Heart right ventricle (tissue), 16 donors: ENCODE results near the gene MIEF1. TPM values are rescaled to one million over a fixed set of nuclear protein-coding genes. Genes with fewer than 3 reads are reported as not detected.
A peak's percentile ranks its signal among the peaks of the same experiment; 100 is the strongest.

Experiments
- ATAC-seq, 8 donors: fragments of 200-7000 bp; cut with Tn5 transposase; one replicate each; pipeline ENCODE4 v1.9.1; 2020; ENCODE audit warnings: mild to moderate bottlenecking in 8 of 8, moderate library complexity in 8 of 8, moderate number of reproducible peaks in 1 of 8
- DNase-seq, 2 donors: peaks; one replicate each; pipeline ENCODE4 v3.0.0-alpha.2; 2020
- H3K27ac ChIP-seq, 10 donors: fragments of 200-600 bp; sonication (generic) in 2 of 10; one replicate each; pipeline versions ENCODE4 v1.5.0 to v1.8.0; 2020 to 2022; ENCODE audit warnings: mild to moderate bottlenecking in 3 of 10
- H3K27me3 ChIP-seq, 7 donors: fragments of 200-600 bp; one replicate each; pipeline ENCODE4 v1.8.0; 2021 to 2022; ENCODE audit warnings: mild to moderate bottlenecking in 2 of 7
- H3K36me3 ChIP-seq, 9 donors: fragments of 200-600 bp; sonication (generic) in 1 of 9; one replicate each; pipeline versions ENCODE4 v1.5.0 to v1.8.0; 2020 to 2022; ENCODE audit warnings: mild to moderate bottlenecking in 2 of 9
- H3K4me1 ChIP-seq, 9 donors: fragments of 200-600 bp; sonication (generic) in 1 of 9; one replicate each; pipeline versions ENCODE4 v1.5.0 to v1.8.0; 2020 to 2022; ENCODE audit warnings: mild to moderate bottlenecking in 4 of 9
- H3K4me3 ChIP-seq, 10 donors: fragments of 200-600 bp; sonication (generic) in 2 of 10; one replicate each; pipeline versions ENCODE4 v1.5.0 to v1.8.0; 2020 to 2022; ENCODE audit warnings: mild to moderate bottlenecking in 7 of 10, moderate library complexity in 2 of 10
- H3K9me3 ChIP-seq, 11 donors: fragments of 200-600 bp in 10 of 11; sonication (generic) in 2 of 11; one replicate each; pipeline versions ENCODE4 v1.5.0 to v1.8.0; 2013 to 2022; ENCODE audit warnings: mild to moderate bottlenecking in 2 of 11, control low read depth in 1 of 11, moderate library complexity in 1 of 11
- CTCF ChIP-seq, 9 donors: fragments of 200-600 bp; sonication (generic) in 2 of 9; IDR thresholded peaks; one replicate each; pipeline versions ENCODE4 v1.5.0 to v1.8.0; 2021 to 2022; ENCODE audit warnings: antibody characterized with exemption in 9 of 9, mild to moderate bottlenecking in 5 of 9, moderate library complexity in 1 of 9
- WGBS, 2 donors: extraction: QIAGEN DNeasy Blood & Tissue Kit; methylation state at CpG; one replicate each; pipeline ENCODE4 v1.1.7; 2013; ENCODE audit warnings: inconsistent platforms in 1 of 2; 5-methylcytosine and 5-hydroxymethylcytosine counted together
- intact Hi-C, 10 donors: fragments of 100-400 bp; cut with DNase I; formaldehyde crosslinking; loops; one replicate each; pipeline versions ENCODE4 v1.11.1 to v1.14.2; 2022
- polyA plus RNA-seq, 2 donors: library from polyadenylated mRNA; stranded (reverse); fragments of 200-250 nt; gene quantifications; one replicate each; pipeline ENCODE4 v1.2.3, GENCODE V29; 2013
- total RNA-seq, 10 donors: library from RNA; stranded (reverse); fragmentation: NEBNext Ultra II Directional in 3 of 10; extraction: Animal tissue kit (Norgen Biotek cat#: 25700) in 3 of 10; gene quantifications; one replicate each; pipeline versions ENCODE4 v1.2.1 to v1.2.4, GENCODE V29; 2021 to 2023
- donor health status: Arrhythmogenic right ventricular cardiomyopathy.
- donor health status: ischemic (EF 13 %, LVEDD 7.1; RV severe dilation, severe dysfunction).
- donor health status: healthy with polysubstance abuse.
- donor health status: DM: no; HTN: yes; CAD: no.
- donor health status: DM: no; HTN: no; CAD: no.
- donor health status: ischemic (EF 25% LVEDD 6.9; RV normal size, moderate dysfunction).
- donor health status: ischemic (EF 25% LVEDD 5.7; RV mildly dilated, moderate dysfunction).
- donor health status: healthy.
- donor health status: DM: yes; HTN: yes; CAD: no.
- donor health status: Ischemic cardiomyopathy.
- donor health status: ischemic (EF 35%, LVEDD 5.7; RV mildly dilated, moderate dysfunction).
- donor health status: nonischemic (EF 11% LVEDD 7.7; RV severe dilation, severe dysfunction).
- donor health status: DM: yes; HTN: yes; CAD: no.
- donor health status: PGD.
- donor health status: ischemic (EF 29% LVEDD 5.4; RV normal size, mild dysfunction).
- donor health status: nonischemic (EF 23%, LVEDD 6.1; RV moderate dilation, normal function).

Gene MIEF1
- total and polyA plus RNA-seq, 12 donors: 7.0 to 35.8 (median 17.0) TPM

- Histone ChIP-seq H3K27me3 (no peaks in the 10 kb centered on the region), H3K36me3 (peaks cover 0 to 74% (median 7%) of the 10 kb centered on the region in 9 donors), H3K4me3 (no peak overlapping the region), H3K9me3 (no peaks in the 10 kb centered on the region), H3K4me1 (peaks cover 40 to 96% (median 80%) of the 10 kb centered on the region in 9 donors), H3K27ac (peak overlapping the region in 3 of 10 donors; percentile 53 to 74 (median 67))
- intact Hi-C loops: loop anchor here (5.0 to 10.0 kb wide), 8 partner anchors 35 to 375 kb away; partner anchors contain the start of genes RPL3 (in 3 of the 10), SYNGR1 (in 3 of the 10) and CBX7 (in 1 of the 10)
- 61 to 65% methylated on average over 6 of the region's 6 CpGs for WGBS, 2 donors
- no peak for TF ChIP-seq CTCF (IDR thresholded peaks at IDR 0.05)
- ATAC-seq (no peak), DNase-seq (no peak)
These were observed 25.4 kb downstream of the MIEF1 start for GRCh38 chr22:39527481-39527961.

DNA sequence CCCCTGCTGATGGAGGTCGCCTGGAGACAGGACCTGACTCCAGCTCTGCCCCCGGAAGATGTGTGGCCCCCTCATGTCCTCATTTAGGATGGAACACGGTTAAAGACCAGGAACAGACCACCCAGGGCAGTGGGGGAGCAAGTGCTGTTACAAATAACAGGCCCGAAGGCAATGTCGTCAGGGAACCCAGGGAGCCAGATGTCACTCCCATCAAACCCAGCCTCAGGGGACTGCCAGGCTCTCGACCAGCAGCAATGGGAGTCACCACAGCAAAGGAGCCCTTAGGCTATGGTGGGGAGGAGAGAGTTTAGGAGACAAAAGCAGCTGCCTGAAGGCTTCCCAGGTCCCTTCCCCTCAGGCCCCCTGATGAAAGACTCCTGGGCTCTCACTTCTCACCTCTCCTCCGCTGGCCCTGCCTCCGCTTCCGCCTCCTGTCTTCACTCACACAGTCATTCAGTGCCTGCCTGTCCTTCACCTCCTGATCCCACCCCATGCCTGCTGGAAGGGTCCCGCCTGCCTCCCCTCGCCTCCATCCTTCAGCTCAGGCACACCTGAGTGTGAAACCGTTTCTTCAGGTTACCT, 26.1 kb downstream of the MIEF1 start:
- TF ChIP-seq CTCF (IDR thresholded peaks at IDR 0.05): no peak
- WGBS, 2 donors: 69 to 70% methylated on average over 12 of the region's 12 CpGs
- ATAC-seq: no peak
- DNase-seq: no peak
- H3K9me3 ChIP-seq: no peaks in the 10 kb centered on the region
- intact Hi-C loops: loop anchor here (2.0 to 10.0 kb wide), 9 partner anchors 31 to 376 kb away; partner anchors contain the start of genes RPL3 (in 3 of the 10), SYNGR1 (in 3 of the 10) and CBX7 (in 1 of the 10)
- H3K27me3 ChIP-seq: no peaks in the 10 kb centered on the region
- H3K27ac ChIP-seq: peak overlapping the region in 6 of 10 donors; percentile 36 to 74 (median 62)
- peaks cover 0 to 68% (median under 1%) of the 10 kb centered on the region in 9 donors for H3K36me3 ChIP-seq
- H3K4me3 ChIP-seq: peak overlapping the region in 2 of 10 donors; percentile 25 to 30
- H3K4me1 ChIP-seq: peaks cover 35 to 93% (median 73%) of the 10 kb centered on the region in 9 donors

GRCh38 chr22:39528681-39529486, 26.8 kb downstream of the MIEF1 start:
- Histone ChIP-seq H3K27ac (peak overlapping the region in 8 of 10 donors; percentile 36 to 74 (median 57)), H3K9me3 (no peaks in the 10 kb centered on the region), H3K4me1 (peaks cover 30 to 88% (median 66%) of the 10 kb centered on the region in 9 donors), H3K4me3 (peak overlapping the region in 6 of 10 donors; percentile 16 to 31 (median 26)), H3K27me3 (no peaks in the 10 kb centered on the region), H3K36me3 (peaks cover 0 to 61% (median 0%) of the 10 kb centered on the region in 9 donors)
- ATAC-seq: peak; percentile 29 to 65 (median 55)
- WGBS, 2 donors: 29 to 30% methylated on average over 32 of the region's 32 CpGs
- DNase-seq: peak; percentile 90
- intact Hi-C loops: loop anchor here (1.0 to 10.0 kb wide), 10 partner anchors 30 to 377 kb away; partner anchors contain the start of genes RPL3 (in 3 of the 10), SYNGR1 (in 3 of the 10) and CBX7 (in 1 of the 10)
- TF ChIP-seq CTCF (IDR thresholded peaks at IDR 0.05): peak; percentile 91 to 99 (median 97)

GRCh38 chr22:39529487-39529851, 27.4 kb downstream of the MIEF1 start:
- no peak for DNase-seq
- peaks cover 26 to 86% (median 62%) of the 10 kb centered on the region in 9 donors for H3K4me1 ChIP-seq
- peak overlapping the region in 7 of 10 donors; percentile 16 to 67 (median 36) for H3K27ac ChIP-seq
- intact Hi-C loops: loop anchor here (1.0 to 10.0 kb wide), 10 partner anchors 30 to 377 kb away; partner anchors contain the start of genes RPL3 (in 3 of the 10), SYNGR1 (in 3 of the 10) and CBX7 (in 1 of the 10)
- peaks cover 0 to 55% (median 0%) of the 10 kb centered on the region in 9 donors for H3K36me3 ChIP-seq
- TF ChIP-seq CTCF (IDR thresholded peaks at IDR 0.05): peak in 5 of 9 donors; percentile 10 to 41 (median 28)
- no peak for ATAC-seq
- no peaks in the 10 kb centered on the region for H3K9me3 ChIP-seq
- no peaks in the 10 kb centered on the region for H3K27me3 ChIP-seq
- H3K4me3 ChIP-seq: peak overlapping the region in 6 of 10 donors; percentile 16 to 31 (median 26)
- 59 to 60% methylated on average over 17 of the region's 17 CpGs for WGBS, 2 donors
